ENCODE results near the gene ROPN1. TPM values are rescaled to one million over a fixed set of nuclear protein-coding genes. Genes with fewer than 3 reads are reported as not detected.

Gene ROPN1
- total and polyA plus RNA-seq, 10 of the 15 experiments (the other 5 are each of a cell fraction or from before 2014, with no cell fraction given) = not detected

- no peak overlapping the region for H3K9ac ChIP-seq (ENCODE audit: control insufficient read depth, insufficient read depth, low read length)
- in situ Hi-C loops (cut with MboI) = no loop called here
- no peaks in the 10 kb centered on the region; the same call in 2 of the 3 replicates for H3K9me3 ChIP-seq (replicated peaks; ENCODE audit: control insufficient read depth, insufficient read depth, low read length)
- H3K79me2 ChIP-seq (ENCODE audit: control insufficient read depth, insufficient read depth, low read length) = no peaks in the 10 kb centered on the region
- H3K4me1 ChIP-seq (ENCODE audit: control insufficient read depth, insufficient read depth, low read length) = no peaks in the 10 kb centered on the region
- intact Hi-C loops (cut with micrococcal nuclease; ENCODE audit: unreplicated experiment) = no loop called here
- H3K27me3 ChIP-seq (replicated peaks in 1 of 2; ENCODE audit: control insufficient read depth in 2 of 2, insufficient read depth in 2 of 2, low read length in 1 of 2) = peaks cover 6 to 21% of the 10 kb centered on the region in 2 experiments
- H4K20me1 ChIP-seq (ENCODE audit: control insufficient read depth, insufficient read depth) = no peaks in the 10 kb centered on the region
- H3K4me3 ChIP-seq = no peak overlapping the region
- CTCF ChIA-PET = interaction anchor here (0.8 kb wide), 1 partner anchor 23 kb away, joined by 3 read pairs; no protein-coding TSS in a partner anchor
- SMC1A ChIA-PET (ENCODE audit: uncharacterized antibody, unreplicated experiment) = interaction anchor here (0.7 kb wide), 1 partner anchor 159 kb away, joined by 3 read pairs; no protein-coding TSS in a partner anchor
- FAIRE-seq (no peak), DNase-seq (ENCODE audit: low read depth, low spot score) (no peak), ATAC-seq (no peak)
- no peak overlapping the region for H2AFZ ChIP-seq (ENCODE audit: control insufficient read depth, low read depth, low read length)
- BruUV-seq (replicated peaks) = no TSS peak
- no peaks in the 10 kb centered on the region for H3K36me3 ChIP-seq (ENCODE audit: control insufficient read depth in 2 of 2, insufficient read depth in 2 of 2, low read length in 1 of 2)
- H3K27ac ChIP-seq (ENCODE audit: control insufficient read depth, insufficient read depth) = no peak overlapping the region
- 0% methylated on average over 1 of the region's 1 CpG for WGBS (ENCODE audit: insufficient coverage, insufficient replicate concordance, low lambda C conversion rate, missing lambda C conversion rate)
- no peak for TF ChIP-seq GATAD2B (conservative IDR thresholded peaks at IDR 0.05; ENCODE audit: low read depth)
- no peak overlapping the region for H3K4me2 ChIP-seq (ENCODE audit: control insufficient read depth, insufficient read depth)
- POLR2A ChIA-PET = no interaction called here
- RAD21 ChIA-PET (ENCODE audit: unreplicated experiment) = no interaction called here
These were observed 42.9 kb upstream of the ROPN1 start for GRCh38 chr3:124034844-124035152.

DNA sequence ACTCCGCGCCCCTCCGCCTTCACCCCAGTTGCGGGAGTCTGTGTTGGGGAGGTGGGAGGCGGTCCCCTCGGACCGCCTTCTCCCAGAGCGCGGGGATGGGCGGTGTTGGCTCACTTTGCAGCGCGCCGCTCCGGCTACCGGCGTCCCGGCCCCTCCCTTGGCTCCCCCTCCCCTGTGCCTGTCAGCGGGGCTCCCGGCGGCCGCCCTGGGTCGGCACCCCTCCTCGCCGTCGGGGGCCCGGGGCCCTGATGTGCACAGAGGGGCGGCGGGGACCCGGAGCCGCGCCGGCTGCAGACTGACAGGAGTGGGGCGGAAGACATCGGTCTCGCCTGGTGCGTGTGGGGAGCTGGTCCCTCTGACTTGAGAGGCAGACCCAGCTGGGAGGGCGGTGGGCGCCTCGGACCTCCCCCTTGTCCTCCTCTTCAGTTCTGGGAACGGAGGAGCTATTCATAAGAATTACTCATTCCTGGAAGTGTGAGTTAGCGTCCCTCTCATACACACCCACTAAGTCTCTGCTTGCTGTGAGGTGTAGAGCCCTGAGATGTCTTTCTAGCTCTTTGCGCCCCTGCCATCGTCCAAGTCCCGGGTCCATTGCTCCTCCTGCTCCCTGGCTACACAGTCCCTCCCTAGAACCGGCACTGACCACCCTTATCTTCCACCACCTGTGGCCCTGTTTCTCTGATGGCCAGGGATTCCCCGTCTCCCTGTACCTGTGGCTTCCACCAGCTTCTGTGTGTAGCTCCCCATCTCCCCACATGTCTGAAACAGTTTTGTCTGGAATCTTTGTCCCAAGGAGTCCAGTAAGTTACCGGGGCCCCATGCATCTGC lies 42.3 kb upstream of the ROPN1 start:
- WGBS (ENCODE audit: insufficient coverage, insufficient replicate concordance, low lambda C conversion rate, missing lambda C conversion rate) = 19% methylated on average over 28 of the region's 47 CpGs
- ChIA-PET RAD21 (ENCODE audit: unreplicated experiment) (no interaction called here), POLR2A (no interaction called here), SMC1A (ENCODE audit: uncharacterized antibody, unreplicated experiment) (interaction anchor here (0.7 kb wide), 1 partner anchor 160 kb away, joined by 3 read pairs; no protein-coding TSS in a partner anchor), CTCF (interaction anchor here (0.8 kb wide), 1 partner anchor 24 kb away, joined by 3 read pairs; no protein-coding TSS in a partner anchor)
- H4K20me1 ChIP-seq (ENCODE audit: control insufficient read depth, insufficient read depth) = no peaks in the 10 kb centered on the region
- no peaks in the 10 kb centered on the region; the same call in 2 of the 3 replicates for H3K9me3 ChIP-seq (replicated peaks; ENCODE audit: control insufficient read depth, insufficient read depth, low read length)
- no TSS peak for BruUV-seq (replicated peaks)
- no peak overlapping the region for H3K9ac ChIP-seq (ENCODE audit: control insufficient read depth, insufficient read depth, low read length)
- no peak overlapping the region for H3K27ac ChIP-seq (ENCODE audit: control insufficient read depth, insufficient read depth)
- in situ Hi-C loops (cut with MboI) (no loop called here), intact Hi-C loops (cut with micrococcal nuclease; ENCODE audit: unreplicated experiment) (no loop called here)
- FAIRE-seq = no peak
- H3K4me3 ChIP-seq = no peak overlapping the region
- no peak for ATAC-seq
- H3K4me1 ChIP-seq (ENCODE audit: control insufficient read depth, insufficient read depth, low read length) = no peaks in the 10 kb centered on the region
- no peak for DNase-seq (ENCODE audit: low read depth, low spot score)
- H3K36me3 ChIP-seq (ENCODE audit: control insufficient read depth in 2 of 2, insufficient read depth in 2 of 2, low read length in 1 of 2) = no peaks in the 10 kb centered on the region
- no peaks in the 10 kb centered on the region for H3K79me2 ChIP-seq (ENCODE audit: control insufficient read depth, insufficient read depth, low read length)
- H3K27me3 ChIP-seq (replicated peaks in 1 of 2; ENCODE audit: control insufficient read depth in 2 of 2, insufficient read depth in 2 of 2, low read length in 1 of 2) = peaks cover 6 to 21% of the 10 kb centered on the region in 2 experiments
- H2AFZ ChIP-seq (ENCODE audit: control insufficient read depth, low read depth, low read length) = no peak overlapping the region
- H3K4me2 ChIP-seq (ENCODE audit: control insufficient read depth, insufficient read depth) = no peak overlapping the region
- TF ChIP-seq FOXM1 (IDR thresholded peaks at IDR 0.05; ENCODE audit: low read depth, low read length) (no peak), NRF1 (conservative IDR thresholded peaks at IDR 0.05; ENCODE audit: low read depth, low read length) (no peak), ZNF207 (IDR thresholded peaks at IDR 0.05; ENCODE audit: borderline replicate concordance) (no peak), PRDM15 (CRISPR knock-in tag; IDR thresholded peaks at IDR 0.05) (no peak), STAT1 (conservative IDR thresholded peaks at IDR 0.05) (no peak), HDAC6 (IDR thresholded peaks at IDR 0.05; ENCODE audit: unreplicated experiment) (no peak), YBX1 (IDR thresholded peaks at IDR 0.05) (no peak), PML (IDR thresholded peaks at IDR 0.05; ENCODE audit: low read length) (no peak)
- TF ChIP-seq, protein P1, sequence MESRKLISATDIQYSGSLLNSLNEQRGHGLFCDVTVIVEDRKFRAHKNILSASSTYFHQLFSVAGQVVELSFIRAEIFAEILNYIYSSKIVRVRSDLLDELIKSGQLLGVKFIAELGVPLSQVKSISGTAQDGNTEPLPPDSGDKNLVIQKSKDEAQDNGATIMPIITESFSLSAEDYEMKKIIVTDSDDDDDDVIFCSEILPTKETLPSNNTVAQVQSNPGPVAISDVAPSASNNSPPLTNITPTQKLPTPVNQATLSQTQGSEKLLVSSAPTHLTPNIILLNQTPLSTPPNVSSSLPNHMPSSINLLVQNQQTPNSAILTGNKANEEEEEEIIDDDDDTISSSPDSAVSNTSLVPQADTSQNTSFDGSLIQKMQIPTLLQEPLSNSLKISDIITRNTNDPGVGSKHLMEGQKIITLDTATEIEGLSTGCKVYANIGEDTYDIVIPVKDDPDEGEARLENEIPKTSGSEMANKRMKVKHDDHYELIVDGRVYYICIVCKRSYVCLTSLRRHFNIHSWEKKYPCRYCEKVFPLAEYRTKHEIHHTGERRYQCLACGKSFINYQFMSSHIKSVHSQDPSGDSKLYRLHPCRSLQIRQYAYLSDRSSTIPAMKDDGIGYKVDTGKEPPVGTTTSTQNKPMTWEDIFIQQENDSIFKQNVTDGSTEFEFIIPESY (IDR thresholded peaks at IDR 0.05) = no peak
